Upper lobe of left lung (tissue), 4 donors: ENCODE results near the gene KCNK13.

Source experiments
- CTCF ChIP-seq, 6 experiments: fragments of 450-650 bp in 4 of 6; fragments of 200-600 bp in 2 of 6; sonication (generic) in 2 of 6; IDR thresholded peaks; one replicate each; pipeline ENCODE4 v1.5.1; 2016 to 2019; ENCODE audit warnings: antibody characterized with exemption in 6 of 6
- POLR2A ChIP-seq, 4 donors: fragments of 450-650 bp; IDR thresholded peaks; one replicate each; pipeline ENCODE4 v1.5.1; 2016 to 2017; ENCODE audit warnings: antibody characterized with exemption in 4 of 4, mild to moderate bottlenecking in 2 of 4

GRCh38 chr14:90062822-90063539, 1.2 kb downstream of the KCNK13 start:
- TF ChIP-seq POLR2A (IDR thresholded peaks at IDR 0.05) (no peak), CTCF (IDR thresholded peaks at IDR 0.05) (no peak)
